ENCODE results near the gene SUPV3L1.
"Not testable (repeated sequence)": the region's sequence is repeated elsewhere in the genome, so short reads cannot be mapped to it uniquely, and the experiment has no call there.

SUPV3L1 gene

GRCh38 chr10:69179743-69180524 is at the start of gene SUPV3L1:
SUPV3L1 (plus strand) TSS chr10:69180234; CDS start chr10:69180292, 58 bp downstream.
- peak; percentile 97 for DNase-seq

- peak; percentile 19 for DNase-seq
These were observed 49.8 kb upstream of the SUPV3L1 start for GRCh38 chr10:69130251-69130650.

GRCh38 chr10:69139961-69140360 is 40.1 kb upstream of the SUPV3L1 start:
- no peak for DNase-seq

GRCh38 chr10:69141304-69141703 is 38.7 kb upstream of the SUPV3L1 start:
- DNase-seq = no peak

GRCh38 chr10:69142074-69142473 is 38.0 kb upstream of the SUPV3L1 start:
- not testable (repeated sequence) for DNase-seq

GRCh38 chr10:69142983-69143382 is 37.1 kb upstream of the SUPV3L1 start:
- no peak for DNase-seq

GRCh38 chr10:69145329-69145728 is 34.7 kb upstream of the SUPV3L1 start:
- DNase-seq = no peak

GRCh38 chr10:69145864-69146263 is 34.2 kb upstream of the SUPV3L1 start:
- DNase-seq = no peak

GRCh38 chr10:69146759-69147158 is 33.3 kb upstream of the SUPV3L1 start:
- DNase-seq = no peak

- no peak for DNase-seq
These were observed 28.1 kb upstream of the SUPV3L1 start for GRCh38 chr10:69151984-69152383.

- no peak for DNase-seq
These were observed 26.8 kb upstream of the SUPV3L1 start for GRCh38 chr10:69153227-69153626.

- no peak for DNase-seq
These were observed 19.2 kb upstream of the SUPV3L1 start for GRCh38 chr10:69160809-69161241.

- no peak for DNase-seq
These were observed 11.5 kb upstream of the SUPV3L1 start for GRCh38 chr10:69168493-69168892.

GRCh38 chr10:69172241-69172982 is 7.6 kb upstream of the SUPV3L1 start:
- peak; percentile 26 for DNase-seq

- not testable (repeated sequence) for DNase-seq
These were observed 4.7 kb upstream of the SUPV3L1 start for GRCh38 chr10:69175326-69175725.

- no peak for DNase-seq
These were observed 3.2 kb upstream of the SUPV3L1 start for GRCh38 chr10:69176823-69177222.

GRCh38 chr10:69179089-69179742 is 818 bp upstream of the SUPV3L1 start:
- DNase-seq = no peak

GRCh38 chr10:69180525-69181204 is 631 bp downstream of the SUPV3L1 start:
- no peak for DNase-seq

- DNase-seq = no peak
These were observed 1.4 kb downstream of the SUPV3L1 start for GRCh38 chr10:69181433-69181832.

- DNase-seq = no peak
These were observed 2.0 kb downstream of the SUPV3L1 start for GRCh38 chr10:69182005-69182404.

GRCh38 chr10:69186524-69186923 is 6.5 kb downstream of the SUPV3L1 start:
- no peak for DNase-seq

GRCh38 chr10:69201045-69201444 is 21.0 kb downstream of the SUPV3L1 start:
- no peak for DNase-seq

- no peak for DNase-seq
These were observed 22.3 kb downstream of the SUPV3L1 start for GRCh38 chr10:69202332-69202731.

Data from suppressor macrophage treated with lipopolysaccharide for 4 hours (primary cell).